22Rv1 (cell line): Measurements from ENCODE around the gene BHLHE23.

ENCODE experiments used
- ZFX ChIP-seq: fragments of 450-650 bp; IDR thresholded peaks from 2 replicates; pipeline ENCODE4 v1.6.1; 2017; ENCODE audit warnings: antibody characterized with exemption, borderline replicate concordance
- TF ChIP-seq, protein P1 (sequence below): fragments of 450-650 bp; IDR thresholded peaks from 2 replicates; pipeline ENCODE4 v1.5.1; 2017; ENCODE audit warnings: mild to moderate bottlenecking

DNA sequence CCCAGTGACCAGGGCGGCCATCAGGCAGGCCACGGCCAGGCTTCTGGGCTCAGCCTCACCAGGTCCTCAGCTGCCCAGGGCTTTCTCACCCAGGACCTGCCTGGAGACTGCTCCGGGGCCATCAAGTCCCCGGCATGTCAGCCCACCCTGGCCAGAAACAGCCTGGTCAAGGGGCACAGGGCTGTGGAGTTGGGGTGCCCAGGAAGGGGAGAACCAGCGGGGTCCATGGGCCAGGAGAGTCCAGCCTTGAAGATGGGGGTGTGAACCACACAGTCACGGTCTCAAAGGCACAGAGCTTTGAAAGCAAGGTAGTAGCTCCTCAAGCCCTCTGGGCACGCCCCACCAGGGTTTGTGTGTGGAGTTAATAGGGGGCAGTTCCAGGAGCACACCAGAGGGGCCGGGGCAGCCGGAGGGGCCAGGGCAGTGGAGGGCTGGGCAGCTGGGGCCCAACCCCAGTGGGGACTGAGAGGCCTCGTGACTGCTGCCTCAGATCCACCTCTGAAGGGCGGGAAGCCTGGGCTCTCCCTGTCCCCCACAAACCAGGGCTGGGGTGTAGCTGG, 48.0 kb upstream of the BHLHE23 start:
- TF ChIP-seq, protein P1, sequence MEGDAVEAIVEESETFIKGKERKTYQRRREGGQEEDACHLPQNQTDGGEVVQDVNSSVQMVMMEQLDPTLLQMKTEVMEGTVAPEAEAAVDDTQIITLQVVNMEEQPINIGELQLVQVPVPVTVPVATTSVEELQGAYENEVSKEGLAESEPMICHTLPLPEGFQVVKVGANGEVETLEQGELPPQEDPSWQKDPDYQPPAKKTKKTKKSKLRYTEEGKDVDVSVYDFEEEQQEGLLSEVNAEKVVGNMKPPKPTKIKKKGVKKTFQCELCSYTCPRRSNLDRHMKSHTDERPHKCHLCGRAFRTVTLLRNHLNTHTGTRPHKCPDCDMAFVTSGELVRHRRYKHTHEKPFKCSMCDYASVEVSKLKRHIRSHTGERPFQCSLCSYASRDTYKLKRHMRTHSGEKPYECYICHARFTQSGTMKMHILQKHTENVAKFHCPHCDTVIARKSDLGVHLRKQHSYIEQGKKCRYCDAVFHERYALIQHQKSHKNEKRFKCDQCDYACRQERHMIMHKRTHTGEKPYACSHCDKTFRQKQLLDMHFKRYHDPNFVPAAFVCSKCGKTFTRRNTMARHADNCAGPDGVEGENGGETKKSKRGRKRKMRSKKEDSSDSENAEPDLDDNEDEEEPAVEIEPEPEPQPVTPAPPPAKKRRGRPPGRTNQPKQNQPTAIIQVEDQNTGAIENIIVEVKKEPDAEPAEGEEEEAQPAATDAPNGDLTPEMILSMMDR: no peak
- no peak for TF ChIP-seq ZFX
